GM12891 (cell line): Measurements from ENCODE around the gene DMGDH.

Experiments used
- POLR2A ChIP-seq: IDR thresholded peaks from 2 replicates; pipeline ENCODE4 v1.6.1; 2011; ENCODE audit warnings: low read depth, low read length, control low read depth
- POLR2AphosphoS5 ChIP-seq: IDR thresholded peaks from 2 replicates; pipeline ENCODE4 v1.6.1; 2011; ENCODE audit warnings: low read depth, low read length, control low read depth
- POU2F2 ChIP-seq: IDR thresholded peaks from 2 replicates; pipeline ENCODE4 v1.6.1; 2011; ENCODE audit warnings: low read depth, mild to moderate bottlenecking, control low read depth, low read length, moderate library complexity
- SPI1 ChIP-seq: IDR thresholded peaks from 2 replicates; pipeline ENCODE4 v1.6.1; 2011; ENCODE audit warnings: low read depth, low read length, control low read depth
- TAF1 ChIP-seq: IDR thresholded peaks from 2 replicates; pipeline ENCODE4 v1.6.1; 2011; ENCODE audit warnings: low read depth, low read length, control low read depth

- no peak for TF ChIP-seq POLR2AphosphoS5
- no peak for TF ChIP-seq POLR2A
- no peak for TF ChIP-seq TAF1
- no peak for TF ChIP-seq POU2F2
- no peak for TF ChIP-seq SPI1
Observed at GRCh38 chr5:78971998-78972397, 97.5 kb downstream of the DMGDH start.
